GM12878 (cell line): ENCODE results near the gene CUTC. TPM values are rescaled to one million over a fixed set of nuclear protein-coding genes. Genes with fewer than 3 reads are reported as not detected.

Experiments
- ATAC-seq: fragments of 200-7000 bp; cut with Tn5 transposase; 3 replicates; pipeline ENCODE4 v1.9.1; 2020; ENCODE audit warnings: mild to moderate bottlenecking, moderate library complexity
- BruUV-seq: library from RNA; stranded (reverse); fragments of 400-500 nt; replicated peaks from 2 replicates; lab custom pipeline; 2021; lab: Mats Ljungman, UMichigan
- CTCF ChIA-PET: fragments of 300-600 bp; sonication (Branson Sonifier 250); formaldehyde crosslinking; extraction: SDS; loops from one replicate; lab custom pipeline; 2021; ENCODE audit warnings: inconsistent platforms; lab: Yijun Ruan, JAX
- POLR2A ChIA-PET: fragments of 350-600 bp; formaldehyde crosslinking; extraction: SDS; loops from one replicate; lab custom pipeline; 2021; ENCODE audit warnings: inconsistent platforms; lab: Charles Lee
- RAD21 ChIA-PET: fragments of 300-600 bp; sonication (Branson Sonifier 250); formaldehyde crosslinking; loops from one replicate; lab custom pipeline; 2023; ENCODE audit warnings: antibody characterized with exemption; ENCODE audit not compliant: unreplicated experiment; lab: Charles Lee
- SMC1A ChIA-PET: fragments of 300-600 bp; sonication (Branson Sonifier 250); formaldehyde crosslinking; loops from one replicate; lab custom pipeline; 2023; ENCODE audit not compliant: unreplicated experiment, uncharacterized antibody; lab: Charles Lee
- DNase-seq: peaks from one replicate; pipeline ENCODE4 v3.0.0-alpha.2; 2011; ENCODE audit warnings: low read depth, low spot score
- FAIRE-seq: peaks from 3 replicates; lab custom pipeline; 2011; peaks lifted over from hg19 to GRCh38; lab: Jason Lieb, UNC
- H2AFZ ChIP-seq: 2 replicates; pipeline ENCODE4 v1.6.0; 2011; ENCODE audit warnings: low read depth, low read length, control low read depth; ENCODE audit not compliant: control insufficient read depth
- H3K27ac ChIP-seq: 2 replicates; pipeline ENCODE4 v1.5.1; 2011; ENCODE audit warnings: control low read depth; ENCODE audit not compliant: control insufficient read depth, insufficient read depth
- H3K27me3 ChIP-seq, 2 experiments: replicated peaks in 1 of 2; 2 replicates each; pipeline versions ENCODE4 v1.6.0 to v1.6.1; 2011; ENCODE audit warnings: low read length in 1 of 2; ENCODE audit not compliant: control insufficient read depth in 2 of 2, insufficient read depth in 2 of 2
- H3K36me3 ChIP-seq, 2 experiments: 2 replicates each; pipeline ENCODE4 v1.5.1; 2011; ENCODE audit warnings: low read length in 1 of 2; ENCODE audit not compliant: control insufficient read depth in 2 of 2, insufficient read depth in 2 of 2
- H3K4me1 ChIP-seq: 2 replicates; pipeline ENCODE4 v1.6.1; 2011; ENCODE audit warnings: mild to moderate bottlenecking, low read length, moderate library complexity, mixed read lengths; ENCODE audit not compliant: control insufficient read depth, insufficient read depth
- H3K4me2 ChIP-seq: 2 replicates; pipeline ENCODE4 v1.6.0; 2011; ENCODE audit warnings: control low read depth; ENCODE audit not compliant: control insufficient read depth, insufficient read depth
- H3K4me3 ChIP-seq: fragments of 200-600 bp; sonication (generic); 2 replicates; pipeline ENCODE4 v1.5.1; 2016
- H3K79me2 ChIP-seq: 2 replicates; pipeline ENCODE4 v1.6.0; 2011; ENCODE audit warnings: low read length; ENCODE audit not compliant: control insufficient read depth, insufficient read depth
- H3K9ac ChIP-seq: 2 replicates; pipeline ENCODE4 v1.8.0; 2011; ENCODE audit warnings: low read length, control low read depth, mixed read lengths; ENCODE audit not compliant: control insufficient read depth, insufficient read depth
- H3K9me3 ChIP-seq: replicated peaks from 3 replicates; pipeline ENCODE4 v1.5.1; 2011; ENCODE audit warnings: mild to moderate bottlenecking, low read length; ENCODE audit not compliant: control insufficient read depth, insufficient read depth
- H4K20me1 ChIP-seq: 2 replicates; pipeline ENCODE4 v1.6.0; 2011; ENCODE audit not compliant: control insufficient read depth, insufficient read depth
- BCL11A ChIP-seq: IDR thresholded peaks from 2 replicates; pipeline ENCODE4 v1.6.1; 2011; ENCODE audit warnings: low read depth, low read length
- BRCA1 ChIP-seq: IDR thresholded peaks from 2 replicates; pipeline ENCODE4 v1.6.1; 2011; ENCODE audit warnings: low read depth, low read length, improper control_type of control experiment
- CBX3 ChIP-seq: fragments of 200-600 bp; sonication (generic); IDR thresholded peaks from 2 replicates; pipeline ENCODE4 v1.6.1; 2016; ENCODE audit warnings: low read depth, borderline replicate concordance
- CREB1 ChIP-seq: IDR thresholded peaks from 2 replicates; pipeline ENCODE4 v1.6.1; 2012; ENCODE audit warnings: low read depth, mild to moderate bottlenecking, inconsistent platforms
- IKZF1 ChIP-seq: fragments of 450-650 bp; conservative IDR thresholded peaks from 2 replicates; pipeline ENCODE4 v1.6.1; 2017; ENCODE audit warnings: antibody characterized with exemption, mild to moderate bottlenecking
- IKZF2 ChIP-seq, 2 experiments: fragments of 450-650 bp; IDR thresholded peaks; 2 replicates each; pipeline ENCODE4 v1.6.1; 2017; ENCODE audit warnings: mild to moderate bottlenecking in 2 of 2, moderate library complexity in 2 of 2
- MEF2A ChIP-seq: IDR thresholded peaks from 2 replicates; pipeline ENCODE4 v1.6.1; 2011; ENCODE audit warnings: low read depth, mild to moderate bottlenecking, low read length, moderate library complexity; ENCODE audit not compliant: insufficient read depth
- NBN ChIP-seq: fragments of 450-650 bp; IDR thresholded peaks from 2 replicates; pipeline ENCODE4 v1.6.1; 2016
- NFIC ChIP-seq: IDR thresholded peaks from 2 replicates; pipeline ENCODE4 v1.6.1; 2012; ENCODE audit warnings: low read depth, mild to moderate bottlenecking, inconsistent platforms, low read length, moderate library complexity
- NFYB ChIP-seq: IDR thresholded peaks from 2 replicates; pipeline ENCODE4 v1.6.1; 2011; ENCODE audit warnings: low read depth, mild to moderate bottlenecking, low read length, improper control_type of control experiment, moderate library complexity; ENCODE audit not compliant: insufficient read depth
- PAX8 ChIP-seq: fragments of 450-650 bp; IDR thresholded peaks from 2 replicates; pipeline ENCODE4 v1.6.1; 2017; ENCODE audit warnings: mild to moderate bottlenecking, moderate library complexity
- RELA ChIP-seq: fragments of 450-650 bp; IDR thresholded peaks from 2 replicates; pipeline ENCODE4 v1.8.0; 2014; ENCODE audit warnings: borderline replicate concordance; ENCODE audit not compliant: partially characterized antibody
- RELB ChIP-seq: fragments of 450-650 bp; IDR thresholded peaks from 2 replicates; pipeline ENCODE4 v1.6.1; 2017; ENCODE audit warnings: low read depth, mild to moderate bottlenecking, moderate library complexity
- SMARCA5 ChIP-seq: fragments of 450-650 bp; IDR thresholded peaks from 2 replicates; pipeline ENCODE4 v1.6.1; 2017; ENCODE audit warnings: mild to moderate bottlenecking
- TARDBP ChIP-seq: IDR thresholded peaks from 2 replicates; pipeline ENCODE4 v1.6.1; 2016; ENCODE audit warnings: borderline replicate concordance
- WRNIP1 ChIP-seq: IDR thresholded peaks from 2 replicates; pipeline ENCODE4 v1.6.1; 2011; ENCODE audit warnings: low read depth, low read length, improper control_type of control experiment, borderline replicate concordance
- ZBTB4 ChIP-seq: fragments of 450-650 bp; formaldehyde crosslinking; IDR thresholded peaks from 2 replicates; pipeline ENCODE4 v1.4.0; 2022; ENCODE audit warnings: mild to moderate bottlenecking, moderate library complexity
- ZNF592 ChIP-seq: fragments of 450-650 bp; IDR thresholded peaks from 2 replicates; pipeline ENCODE4 v1.6.1; 2017; ENCODE audit warnings: mild to moderate bottlenecking, moderate library complexity
- WGBS: methylation state at CpG from one replicate; pipeline ENCODE4 v1.1.6; 2016; ENCODE audit warnings: low lambda C conversion rate; ENCODE audit not compliant: insufficient replicate concordance, insufficient coverage; ENCODE audit errors: missing lambda C conversion rate; 5-methylcytosine and 5-hydroxymethylcytosine counted together
- in situ Hi-C: fragments of 300-500 bp; cut with MboI; formaldehyde crosslinking; loops from 9 replicates; pipeline ENCODE4 v1.14.3; 2018; ENCODE audit warnings: mixed read lengths
- intact Hi-C: fragments of 100-400 bp; cut with micrococcal nuclease; formaldehyde crosslinking; loops from one replicate; pipeline ENCODE4 v1.14.2; 2022; ENCODE audit not compliant: unreplicated experiment
- polyA plus RNA-seq, 11 experiments: library from polyadenylated mRNA; depleted of rRNA in 4 of 11; unstranded in 6 of 11; stranded (reverse) in 5 of 11; fragments of >200 nt; fragmentation: Nextera tagmentation in 4 of 11; fragmentation: Illumina TruSeq in 1 of 11; extraction: Ambion mirVana in 4 of 11; extraction: Trizol in 1 of 11; gene quantifications; 1 replicate in 1 of 11; 2 replicates in 10 of 11; pipeline versions ENCODE4 v1.2.1 to v1.2.3, GENCODE V29; 2011 to 2016; ENCODE audit warnings: inconsistent platforms in 2 of 11, missing spikeins in 2 of 11, low read depth in 1 of 11
- total RNA-seq, 4 experiments: library from RNA; depleted of rRNA in 3 of 4; stranded (reverse); fragments of >200 nt in 3 of 4; fragmentation: Illumina TruSeq in 1 of 4; extraction: Trizol in 1 of 4; gene quantifications; 2 replicates each; pipeline versions ENCODE4 v1.2.1 to v1.2.3, GENCODE V29; 2013 to 2021

The CUTC gene
- total and polyA plus RNA-seq, 10 of the 15 experiments (the other 5 are each of a cell fraction or from before 2014, with no cell fraction given) = 23.8 to 71.7 (median 40.8) TPM

GRCh38 chr10:99685597-99685967, 46.5 kb upstream of the CUTC start:
- SMC1A ChIA-PET = interaction anchor here (0.6 kb wide), 1 partner anchor 250 kb away, joined by 3 read pairs; no protein-coding TSS in a partner anchor
- intact Hi-C loops (no loop called here), in situ Hi-C loops (no loop called here)
- Histone ChIP-seq H3K27me3 (no peaks in the 10 kb centered on the region), H3K79me2 (no peaks in the 10 kb centered on the region), H3K36me3 (no peaks in the 10 kb centered on the region; a peak in 2 of 4 replicates), H3K4me1 (peaks cover 4% of the 10 kb centered on the region; the same call in 1 of the 2 replicates), H4K20me1 (no peaks in the 10 kb centered on the region), H2AFZ (peak overlapping the region; percentile 1; the same call in 1 of the 2 replicates), H3K4me2 (no peak overlapping the region), H3K4me3 (no peak overlapping the region), H3K9me3 (no peaks in the 10 kb centered on the region), H3K27ac (no peak overlapping the region), H3K9ac (no peak overlapping the region)
- RAD21 ChIA-PET = no interaction called here
- 50% methylated on average over 2 of the region's 2 CpGs for WGBS
- POLR2A ChIA-PET = no interaction called here
- CTCF ChIA-PET = no interaction called here
- peak; percentile 85 for FAIRE-seq
- peak; percentile 96 for ATAC-seq
- no TSS peak for BruUV-seq
- peak; percentile 43 for DNase-seq
- TF ChIP-seq CREB1 = 0 out of 2 replicates have a peak, but pooled peaks have one; percentile 16
- no peak for TF ChIP-seq CBX3
- TF ChIP-seq NFYB = no peak
- no peak for TF ChIP-seq MEF2A
- no peak for TF ChIP-seq TARDBP
- TF ChIP-seq BRCA1 = no peak
- TF ChIP-seq IKZF2 (IDR thresholded peaks at IDR 0.05) = peak; percentile 70 to 72; a peak in 3 of 4 replicates
- TF ChIP-seq BCL11A = no peak
- no peak for TF ChIP-seq PAX8
- no peak for TF ChIP-seq ZBTB4 (CRISPR knock-in tag)
- TF ChIP-seq RELA = no peak
- no peak for TF ChIP-seq WRNIP1
- TF ChIP-seq RELB = 0 out of 2 replicates have a peak, but pooled peaks have one; percentile 34
- TF ChIP-seq NBN = no peak
- no peak for TF ChIP-seq SMARCA5
- TF ChIP-seq IKZF1 = peak; percentile 55
- TF ChIP-seq NFIC = no peak
- no peak for TF ChIP-seq ZNF592
